Cardiac muscle cell (in vitro differentiated cells and primary cell): Measurements from ENCODE around the gene PLXNA1. TPM values are rescaled to one million over a fixed set of nuclear protein-coding genes. Genes with fewer than 3 reads are reported as not detected.
A peak's percentile ranks its signal among the peaks of the same experiment; 100 is the strongest.

Source experiments
- DNase-seq, 2 donors: peaks; one replicate each; pipeline versions ENCODE4 v3.0.0 to v3.0.0-alpha.2; 2010 to 2017; ENCODE audit warnings: low read depth in 1 of 2, low spot score in 1 of 2
- H3K27ac ChIP-seq: fragments of 200-600 bp; sonication (generic); 2 replicates; pipeline ENCODE4 v1.5.1; 2016
- H3K27me3 ChIP-seq: fragments of 200-600 bp; sonication (generic); 2 replicates; pipeline ENCODE4 v1.6.0; 2016; ENCODE audit warnings: control low read depth
- H3K36me3 ChIP-seq: fragments of 200-600 bp; sonication (generic); 2 replicates; pipeline ENCODE4 v1.5.1; 2016; ENCODE audit warnings: control low read depth
- H3K4me1 ChIP-seq: fragments of 200-600 bp; sonication (generic); 2 replicates; pipeline ENCODE4 v1.8.1; 2017; ENCODE audit warnings: low read depth, mild to moderate bottlenecking, mixed run types
- H3K4me3 ChIP-seq: fragments of 200-600 bp; sonication (generic); 2 replicates; pipeline ENCODE4 v1.5.1; 2016; ENCODE audit warnings: mild to moderate bottlenecking
- H3K9me3 ChIP-seq: fragments of 200-600 bp; sonication (generic); 2 replicates; pipeline ENCODE4 v1.5.1; 2017; ENCODE audit warnings: low read depth, mild to moderate bottlenecking, control low read depth
- polyA plus RNA-seq: library from polyadenylated mRNA; unstranded; fragments of >200 nt; fragmentation: Nextera tagmentation; extraction: Ambion mirVana; gene quantifications from 2 replicates; pipeline ENCODE4 v1.2.1, GENCODE V29; 2016
- total RNA-seq: library from RNA; depleted of rRNA; stranded (reverse); fragments of >200 nt; gene quantifications from 2 replicates; pipeline ENCODE4 v1.2.3, GENCODE V29; 2016
- TF ChIP-seq, protein P1 (sequence below): IDR thresholded peaks from 2 replicates; pipeline ENCODE4 v1.5.1; 2012; ENCODE audit warnings: low read depth, mild to moderate bottlenecking, low read length

PLXNA1 gene
- total and polyA plus RNA-seq, 2 experiments from 2014 or later, result 19.5 to 71.0 TPM

GRCh38 chr3:127005864-127006500 is 23.1 kb downstream of the PLXNA1 start:
- H3K4me1 ChIP-seq, result peaks cover 9% of the 10 kb centered on the region
- peak in 1 of 2 donors; percentile 24 for DNase-seq
- H3K36me3 ChIP-seq, result no peaks in the 10 kb centered on the region
- H3K27ac ChIP-seq, result no peak overlapping the region
- no peak overlapping the region for H3K4me3 ChIP-seq
- TF ChIP-seq, protein P1, sequence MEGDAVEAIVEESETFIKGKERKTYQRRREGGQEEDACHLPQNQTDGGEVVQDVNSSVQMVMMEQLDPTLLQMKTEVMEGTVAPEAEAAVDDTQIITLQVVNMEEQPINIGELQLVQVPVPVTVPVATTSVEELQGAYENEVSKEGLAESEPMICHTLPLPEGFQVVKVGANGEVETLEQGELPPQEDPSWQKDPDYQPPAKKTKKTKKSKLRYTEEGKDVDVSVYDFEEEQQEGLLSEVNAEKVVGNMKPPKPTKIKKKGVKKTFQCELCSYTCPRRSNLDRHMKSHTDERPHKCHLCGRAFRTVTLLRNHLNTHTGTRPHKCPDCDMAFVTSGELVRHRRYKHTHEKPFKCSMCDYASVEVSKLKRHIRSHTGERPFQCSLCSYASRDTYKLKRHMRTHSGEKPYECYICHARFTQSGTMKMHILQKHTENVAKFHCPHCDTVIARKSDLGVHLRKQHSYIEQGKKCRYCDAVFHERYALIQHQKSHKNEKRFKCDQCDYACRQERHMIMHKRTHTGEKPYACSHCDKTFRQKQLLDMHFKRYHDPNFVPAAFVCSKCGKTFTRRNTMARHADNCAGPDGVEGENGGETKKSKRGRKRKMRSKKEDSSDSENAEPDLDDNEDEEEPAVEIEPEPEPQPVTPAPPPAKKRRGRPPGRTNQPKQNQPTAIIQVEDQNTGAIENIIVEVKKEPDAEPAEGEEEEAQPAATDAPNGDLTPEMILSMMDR, result no peak
- H3K27me3 ChIP-seq, result no peaks in the 10 kb centered on the region
- H3K9me3 ChIP-seq, result no peaks in the 10 kb centered on the region

GRCh38 chr3:127006781-127007436 is 24.0 kb downstream of the PLXNA1 start:
- H3K27ac ChIP-seq, result no peak overlapping the region
- H3K9me3 ChIP-seq, result no peaks in the 10 kb centered on the region
- no peak overlapping the region for H3K4me3 ChIP-seq
- peaks cover 5% of the 10 kb centered on the region for H3K4me1 ChIP-seq
- H3K27me3 ChIP-seq, result no peaks in the 10 kb centered on the region
- peaks cover 1% of the 10 kb centered on the region for H3K36me3 ChIP-seq
- no peak for DNase-seq
- TF ChIP-seq, protein P1, result no peak

DNA sequence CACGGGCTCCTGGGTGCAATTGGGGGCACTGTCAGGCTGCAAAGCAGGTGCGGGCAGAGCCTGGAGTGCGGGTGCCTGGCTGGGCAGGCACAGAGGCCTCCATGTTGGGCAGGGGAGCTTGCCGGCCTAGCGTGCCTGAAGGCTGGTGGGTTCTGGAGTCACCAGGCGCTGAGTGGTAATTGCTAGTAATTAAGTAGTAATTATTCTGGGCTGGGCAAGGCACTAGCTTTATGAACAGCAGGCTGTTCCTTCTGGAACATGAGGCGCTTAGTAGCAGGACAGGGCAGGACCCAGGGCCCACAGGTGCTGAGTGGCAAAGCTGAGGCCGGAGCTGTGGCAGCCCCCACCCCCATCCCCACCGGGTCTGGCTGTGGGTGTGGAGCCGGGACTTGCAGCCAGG is 25.3 kb downstream of the PLXNA1 start:
- Histone ChIP-seq H3K4me3 (no peak overlapping the region), H3K9me3 (no peaks in the 10 kb centered on the region), H3K27me3 (no peaks in the 10 kb centered on the region), H3K36me3 (peaks cover 8% of the 10 kb centered on the region), H3K4me1 (no peaks in the 10 kb centered on the region), H3K27ac (no peak overlapping the region)
- TF ChIP-seq, protein P1, result no peak
- DNase-seq, result no peak

DNA sequence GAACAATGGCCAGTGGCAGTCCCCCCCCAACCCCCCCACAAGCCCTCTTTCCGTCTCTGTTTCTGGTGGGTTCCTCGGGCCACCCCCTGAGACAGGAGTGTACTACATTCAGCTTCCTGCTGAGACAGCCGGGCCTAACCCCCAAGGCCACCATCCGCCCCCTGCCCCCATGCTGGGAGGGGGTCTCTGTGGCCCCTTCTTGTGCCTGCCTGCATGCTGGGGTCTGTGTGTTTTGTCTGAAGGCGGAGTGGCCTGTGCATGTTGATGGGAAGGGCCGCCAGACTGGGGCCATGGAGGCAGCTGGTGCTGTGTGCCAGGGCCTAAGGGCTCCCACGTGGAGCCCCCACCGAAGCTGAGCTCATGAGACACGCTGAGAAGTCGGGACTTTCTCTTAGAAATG is 26.6 kb downstream of the PLXNA1 start:
- TF ChIP-seq, protein P1, result no peak
- Histone ChIP-seq H3K27ac (no peak overlapping the region), H3K27me3 (no peaks in the 10 kb centered on the region), H3K36me3 (peaks cover 13% of the 10 kb centered on the region), H3K4me1 (no peaks in the 10 kb centered on the region), H3K9me3 (no peaks in the 10 kb centered on the region), H3K4me3 (no peak overlapping the region)
- DNase-seq, result no peak

DNA sequence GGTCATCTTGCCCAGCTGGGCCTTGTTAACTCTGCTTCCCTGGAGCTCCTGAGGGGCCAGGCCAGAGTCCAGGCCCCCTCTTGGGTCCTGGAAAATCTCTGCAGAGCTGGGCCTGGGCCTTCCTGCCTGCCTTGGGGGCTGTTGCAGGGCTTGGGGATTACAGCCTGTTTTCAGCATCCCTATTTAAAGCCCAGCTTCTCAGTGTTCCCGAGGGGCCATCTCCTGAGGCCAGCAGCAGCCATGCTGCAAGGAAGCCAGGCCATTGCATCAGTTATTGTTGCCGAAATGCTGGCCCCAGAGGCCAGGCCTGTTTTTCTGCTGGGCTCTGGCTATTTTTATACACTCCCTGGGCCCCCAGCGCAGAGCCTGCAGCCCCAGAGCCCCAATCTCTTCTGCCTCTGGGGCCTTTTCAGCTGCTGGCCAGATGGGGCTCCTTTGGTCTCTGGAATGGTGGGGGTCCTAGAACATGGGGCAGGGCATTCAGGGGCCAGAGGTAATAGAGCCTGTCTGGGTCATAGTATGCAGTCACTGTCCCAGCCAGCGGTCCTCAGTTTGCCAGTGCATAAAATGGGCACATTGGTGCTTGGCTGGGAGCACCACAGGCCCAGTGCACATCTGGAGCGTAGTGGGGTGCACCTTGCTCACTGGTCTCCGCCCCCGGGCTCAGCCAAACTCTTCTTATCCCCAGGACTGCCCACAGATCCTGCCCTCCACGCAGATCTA is 28.5 kb downstream of the PLXNA1 start:
- H3K27ac ChIP-seq, result no peak overlapping the region
- peaks cover 16% of the 10 kb centered on the region for H3K36me3 ChIP-seq
- H3K4me1 ChIP-seq, result no peaks in the 10 kb centered on the region
- peak in 1 of 2 donors; percentile 89 for DNase-seq
- no peaks in the 10 kb centered on the region for H3K27me3 ChIP-seq
- H3K4me3 ChIP-seq, result no peak overlapping the region
- TF ChIP-seq, protein P1, result no peak
- H3K9me3 ChIP-seq, result no peaks in the 10 kb centered on the region
